Measurements from ENCODE around the gene C2orf81.
A peak's percentile ranks its signal among the peaks of the same experiment; 100 is the strongest.
"Not testable (repeated sequence)": the region's sequence is repeated elsewhere in the genome, so short reads cannot be mapped to it uniquely, and the experiment has no call there.

Gene C2orf81
- 0 to 0.13 reads per million in 2 donors for total RNA-seq

DNA sequence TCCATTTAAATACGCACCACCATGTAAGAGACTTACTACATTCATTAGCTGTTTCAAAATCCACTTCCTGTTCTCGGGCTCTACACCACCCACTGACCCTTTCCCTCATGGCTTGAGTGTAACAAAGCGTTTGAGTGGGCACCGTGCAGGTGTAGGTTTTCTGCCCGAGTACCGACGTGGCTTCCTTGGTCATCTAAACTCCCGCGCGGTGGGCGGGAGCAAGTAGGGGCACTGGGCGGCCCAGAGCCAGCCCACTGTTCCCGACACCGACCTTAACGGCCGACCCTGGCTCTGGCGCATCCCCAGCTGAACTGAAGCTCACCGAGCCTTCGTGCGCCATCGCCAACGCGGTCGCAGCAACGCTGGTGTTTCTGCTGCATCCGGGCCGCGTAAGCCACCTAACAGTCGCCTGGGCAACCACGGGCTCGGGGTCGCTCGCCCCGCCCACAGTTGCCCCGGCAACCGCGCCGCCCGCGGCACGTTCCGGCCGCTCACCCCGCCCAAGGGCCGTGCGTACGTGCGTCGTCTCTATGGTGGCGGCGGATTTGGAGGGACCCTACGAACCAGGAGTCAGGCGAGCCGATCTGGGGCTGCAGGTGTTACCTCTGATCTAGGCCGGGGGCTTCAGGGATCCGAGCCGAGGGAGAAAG, at the start of gene C2orf81, which contains the start of gene WDR54:
Gene C2orf81, minus strand, starts transcription at position 399 of the 650 bp plus-strand sequence. Its CDS starts 59 bp downstream, at position 340.
Gene WDR54, plus strand, starts transcription at position 510 of the 650 bp plus-strand sequence. CDS start 424 bp downstream, outside the sequence.
- DNase-seq: peak; percentile 83 to 97 (median 90)

DNA sequence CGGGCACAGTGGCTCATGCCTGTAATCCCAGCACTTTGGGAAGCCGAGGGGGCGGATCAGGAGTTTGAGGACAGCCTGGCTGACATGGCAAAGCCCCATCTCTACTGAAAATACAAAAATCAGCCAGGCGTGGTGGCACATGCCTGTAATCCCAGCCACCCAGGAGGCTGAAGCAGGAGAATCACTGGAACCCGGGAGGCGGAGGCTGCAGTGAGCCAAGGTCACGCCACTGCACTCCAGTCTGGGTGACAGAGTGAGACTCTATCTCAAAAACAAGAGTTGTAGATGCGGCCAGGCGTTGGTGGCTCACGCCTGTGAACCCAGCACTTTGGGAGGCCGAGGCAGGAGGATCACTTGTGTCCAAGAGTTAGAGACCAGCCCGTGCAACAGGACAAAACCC, 49.3 kb upstream of the C2orf81 start:
- DNase-seq: not testable (repeated sequence)

DNA sequence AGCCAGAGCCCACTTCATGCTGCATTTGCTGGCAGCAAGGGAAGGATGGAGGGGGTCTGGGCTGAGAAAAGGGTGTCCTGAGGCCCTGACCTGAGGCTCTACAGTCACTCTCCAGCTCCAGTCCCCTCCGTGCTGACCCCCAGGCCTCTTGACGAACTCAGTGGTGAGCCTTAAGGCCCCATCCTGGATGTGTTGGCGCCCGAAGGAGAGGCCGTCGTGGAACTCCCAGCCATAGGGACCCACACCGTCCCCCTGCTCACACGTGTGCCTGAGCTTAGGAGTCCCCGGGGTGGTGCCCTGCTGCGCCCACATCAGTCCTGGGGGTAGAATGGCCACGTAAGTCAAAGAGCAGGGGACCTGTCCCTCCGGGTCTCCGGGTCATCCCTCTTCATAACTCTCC, 43.0 kb upstream of the C2orf81 start:
- no peak for DNase-seq

DNA sequence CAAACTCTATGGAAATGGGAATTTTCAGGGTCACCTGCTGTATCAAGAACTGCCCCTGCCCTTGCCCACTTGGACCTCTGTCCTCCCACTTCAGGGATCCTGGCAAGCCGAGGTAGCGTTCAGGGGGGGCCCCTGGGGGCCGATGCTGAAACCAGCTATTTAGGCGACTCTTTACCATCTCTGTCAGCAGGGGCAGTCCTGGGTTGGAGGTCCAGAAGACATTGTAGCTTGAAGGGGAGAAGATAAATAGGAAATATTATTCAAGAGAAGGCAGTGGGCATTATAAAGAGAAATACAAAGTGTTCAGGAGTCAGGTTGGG, 41.3 kb upstream of the C2orf81 start:
- no peak for DNase-seq

GRCh38 chr2:74462054-74462785, 40.8 kb upstream of the C2orf81 start:
- DNase-seq: no peak

DNA sequence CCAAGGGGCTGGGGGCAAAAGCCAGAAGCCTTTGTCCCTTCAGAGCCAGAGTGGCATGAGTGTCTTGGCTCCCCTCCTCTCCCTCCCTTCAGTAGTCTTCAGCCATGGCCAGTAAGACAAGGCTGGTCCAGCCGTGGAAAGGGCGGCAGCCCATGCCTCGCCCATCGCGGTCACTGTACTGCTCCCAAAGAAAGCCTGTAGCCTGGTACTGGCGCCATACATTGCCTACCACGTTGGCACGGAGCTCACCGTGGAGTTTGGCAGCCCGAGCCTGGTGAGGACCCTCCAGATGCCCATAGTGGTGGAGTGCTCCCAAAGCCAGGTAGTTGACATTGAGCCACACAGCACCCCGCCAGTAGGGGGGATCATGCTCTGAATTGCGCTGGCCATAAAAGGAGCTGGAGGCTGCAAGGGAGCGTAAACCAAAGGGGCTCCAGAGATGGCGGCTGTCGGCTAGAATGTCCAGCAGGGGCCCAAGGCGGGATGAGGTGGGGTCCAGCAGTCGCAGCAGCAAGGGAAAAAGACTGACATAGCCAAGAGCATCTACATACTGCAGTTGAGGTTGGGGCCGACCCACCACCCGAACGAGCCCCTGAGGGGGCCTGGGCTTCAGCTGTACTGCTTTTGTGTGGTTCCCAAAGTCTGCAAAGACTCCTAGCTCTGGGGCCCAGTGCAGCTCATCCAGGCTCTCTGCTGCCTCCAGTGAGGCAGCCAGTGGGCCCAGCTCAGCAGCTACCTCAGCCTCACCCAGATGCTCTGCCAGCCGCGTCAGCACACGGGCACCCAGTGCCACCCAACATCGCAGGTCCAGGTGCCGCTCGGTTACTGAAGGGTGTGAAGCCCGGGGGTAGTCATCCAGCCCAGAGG, 40.0 kb upstream of the C2orf81 start:
- no peak for DNase-seq

DNA sequence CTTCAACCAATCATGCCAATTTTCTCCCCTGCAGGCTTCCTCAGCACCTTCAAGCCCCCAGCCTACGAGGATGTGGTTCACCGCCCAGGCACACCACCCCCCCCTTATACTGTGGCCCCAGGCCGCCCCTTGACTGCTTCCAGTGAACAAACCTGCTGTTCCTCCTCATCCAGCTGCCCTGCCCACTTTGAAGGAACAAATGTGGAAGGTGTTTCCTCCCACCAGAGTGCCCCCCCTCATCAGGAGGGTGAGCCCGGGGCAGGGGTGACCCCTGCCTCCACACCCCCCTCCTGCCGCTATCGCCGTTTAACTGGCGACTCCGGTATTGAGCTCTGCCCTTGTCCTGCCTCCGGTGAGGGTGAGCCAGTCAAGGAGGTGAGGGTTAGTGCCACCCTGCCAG, 38.8 kb upstream of the C2orf81 start:
- not testable (repeated sequence) for DNase-seq

DNA sequence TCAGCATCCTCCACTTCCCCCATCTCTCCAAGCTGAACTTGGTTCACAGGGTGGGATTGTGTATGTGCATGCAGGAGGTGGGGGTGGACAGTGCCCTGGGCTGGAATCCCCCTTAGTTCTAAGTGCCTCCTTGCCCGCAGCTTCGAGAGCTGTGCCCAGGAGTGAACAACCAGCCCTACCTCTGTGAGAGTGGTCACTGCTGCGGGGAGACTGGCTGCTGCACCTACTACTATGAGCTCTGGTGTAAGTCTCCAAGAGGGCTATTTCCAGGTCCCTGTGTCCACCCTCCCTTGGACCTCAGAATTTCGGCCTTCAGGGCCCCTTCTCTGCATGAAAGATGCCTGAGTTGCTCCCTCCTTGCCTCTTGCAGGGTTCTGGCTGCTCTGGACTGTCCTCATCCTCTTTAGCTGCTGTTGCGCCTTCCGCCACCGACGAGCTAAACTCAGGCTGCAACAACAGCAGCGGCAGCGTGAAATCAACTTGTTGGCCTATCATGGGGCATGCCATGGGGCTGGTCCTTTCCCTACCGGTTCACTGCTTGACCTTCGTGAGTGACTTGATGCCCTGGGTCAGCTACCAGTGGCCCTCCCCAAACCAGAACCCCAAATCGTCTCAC, 38.2 kb upstream of the C2orf81 start:
- DNase-seq: not testable (repeated sequence)

GRCh38 chr2:74458938-74459363, 37.5 kb upstream of the C2orf81 start:
- DNase-seq: peak in 1 of 5 experiments; percentile 49

DNA sequence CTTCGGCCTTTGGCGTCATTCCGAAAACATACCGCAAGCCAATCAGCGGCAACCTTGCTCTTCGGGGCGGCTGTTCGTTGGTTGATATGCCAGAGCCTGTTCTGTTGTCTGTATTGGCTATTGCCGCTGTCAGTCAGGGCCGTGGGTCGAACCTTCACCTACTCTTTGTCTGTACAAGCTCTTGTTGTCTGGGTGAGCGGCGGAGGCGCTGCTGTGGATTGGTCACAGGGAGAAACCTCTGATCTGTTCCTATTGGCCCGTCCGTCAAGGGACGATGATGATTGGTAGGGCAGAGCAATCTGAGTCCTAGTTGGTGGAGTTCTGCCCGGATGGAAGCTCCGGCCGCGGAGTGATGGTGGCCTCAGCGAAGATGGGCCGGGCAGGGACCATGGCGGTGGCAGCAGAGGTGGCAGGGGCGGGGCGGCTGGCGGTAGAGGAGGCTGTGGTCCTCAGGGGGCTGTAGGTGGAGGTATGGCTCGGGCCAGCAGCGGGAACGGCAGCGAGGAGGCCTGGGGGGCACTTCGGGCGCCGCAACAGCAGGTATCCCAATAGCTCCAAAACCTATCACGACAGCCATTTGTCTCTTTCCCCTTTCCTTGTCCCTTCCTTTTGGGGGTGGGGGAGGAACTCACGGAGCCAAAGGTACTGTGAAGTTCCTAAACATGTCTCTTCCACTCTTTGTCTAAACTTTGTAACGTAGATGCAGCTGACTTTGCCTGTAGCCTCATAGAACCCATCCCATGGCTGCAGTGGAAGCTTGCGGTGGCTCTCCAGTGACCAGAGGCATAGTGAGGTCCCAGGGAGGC, 36.9 kb upstream of the C2orf81 start, which contains the start of gene WBP1:
Gene WBP1, plus strand, starts transcription at position 307 of the 806 bp plus-strand sequence. Its CDS starts 165 bp downstream, at position 472.
- DNase-seq: peak; percentile 90 to 100 (median 98)

- DNase-seq: peak; percentile 56 to 93 (median 74)
Observed at GRCh38 chr2:74457549-74458131, 36.2 kb upstream of the C2orf81 start.

DNA sequence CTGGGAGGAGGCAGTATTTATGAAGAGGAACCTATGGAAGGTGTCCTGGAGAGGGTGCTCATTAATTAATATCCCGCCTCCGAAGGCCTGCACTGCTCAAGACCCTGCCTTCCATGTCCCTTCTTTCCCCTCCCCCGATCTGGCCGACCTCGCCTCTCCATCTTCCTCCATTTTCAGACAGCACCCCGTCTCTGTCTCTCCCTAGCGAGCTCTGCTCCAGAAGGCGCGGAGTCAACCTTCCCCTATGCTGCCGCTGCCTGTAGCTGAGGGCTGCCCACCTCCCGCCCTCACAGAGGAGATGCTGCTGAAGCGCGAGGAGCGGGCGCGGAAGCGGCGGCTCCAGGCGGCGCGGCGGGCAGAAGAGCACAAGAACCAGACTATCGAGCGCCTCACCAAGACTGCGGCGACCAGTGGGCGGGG, 35.7 kb upstream of the C2orf81 start:
- no peak for DNase-seq

- DNase-seq: peak; percentile 81 to 98 (median 93)
Observed at GRCh38 chr2:74454654-74455511, 33.5 kb upstream of the C2orf81 start, which contains the start of gene INO80B. Gene INO80B (plus strand): TSS chr2:74455087. CDS start chr2:74455117, 30 bp downstream.

- DNase-seq: no peak
Observed at GRCh38 chr2:74450570-74451190, 29.3 kb upstream of the C2orf81 start.

DNA sequence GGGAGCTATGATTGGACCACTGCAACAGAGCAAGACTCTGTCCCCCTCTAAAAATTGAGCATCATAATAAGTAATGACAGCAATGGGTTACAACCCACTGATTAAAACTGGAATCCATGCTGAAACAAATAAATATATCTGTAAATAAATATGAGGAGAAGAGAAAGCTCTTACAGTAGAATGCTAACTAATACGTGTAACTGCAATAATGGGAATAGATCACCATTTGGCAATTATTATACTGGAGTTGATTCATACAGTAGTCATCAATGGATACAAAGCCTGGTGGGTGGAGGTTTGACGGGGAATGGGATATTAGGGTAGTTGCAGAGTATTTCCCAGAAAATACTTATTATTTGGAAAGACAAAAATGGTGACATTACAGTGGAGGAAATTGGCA, 27.4 kb upstream of the C2orf81 start:
- DNase-seq: no peak

DNA sequence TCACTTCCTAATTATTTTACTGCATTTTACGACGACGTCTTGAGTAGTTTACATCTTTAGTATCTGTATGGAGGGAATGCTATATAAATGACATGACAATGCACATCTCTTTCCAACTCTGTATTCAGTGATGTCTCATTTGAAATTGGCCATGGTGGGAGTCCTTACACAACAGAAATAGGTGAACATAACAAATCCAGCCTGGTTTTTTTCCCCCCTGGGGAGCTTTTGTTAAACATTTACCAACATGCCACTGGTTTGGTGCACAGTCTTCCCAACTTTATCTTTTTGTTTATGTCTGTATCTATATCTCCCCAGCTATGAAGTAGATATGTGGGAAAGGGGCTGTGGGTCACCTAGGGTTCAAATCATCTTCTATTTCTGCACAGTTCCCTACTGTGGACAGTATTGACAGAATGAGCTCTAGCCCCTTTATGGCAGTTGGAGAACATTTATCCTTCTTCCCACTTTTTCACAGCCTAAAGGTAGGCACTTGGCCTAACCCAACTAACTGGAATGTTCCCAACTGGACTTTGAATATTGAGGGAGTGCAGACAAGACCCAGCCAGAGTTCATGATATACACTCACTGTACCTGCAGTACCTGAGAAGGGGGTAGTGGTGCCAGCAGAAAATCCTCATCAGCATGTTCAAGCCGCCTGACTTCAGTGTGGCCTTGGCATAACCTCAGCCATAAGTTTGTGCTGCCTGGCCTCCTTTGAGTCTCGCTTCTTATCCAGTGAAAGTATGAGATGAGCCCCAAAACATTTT, 26.0 kb upstream of the C2orf81 start:
- no peak for DNase-seq

GRCh38 chr2:74444498-74445318, 23.3 kb upstream of the C2orf81 start:
- DNase-seq: no peak

All from T-helper 2 cell (primary cell).